ENCODE measurements around the gene ANGPT4. TPM values are rescaled to one million over a fixed set of nuclear protein-coding genes. Genes with fewer than 3 reads are reported as not detected.
"Not testable (repeated sequence)": the region's sequence is repeated elsewhere in the genome, so short reads cannot be mapped to it uniquely, and the experiment has no call there.

ANGPT4 gene
- total and polyA plus RNA-seq, 2 of the 8 experiments (the other 6 are each of a cell fraction or from before 2014, with no cell fraction given) = 0.07 to 0.33 TPM

- not testable (repeated sequence) for H2BK20ac ChIP-seq (ENCODE audit: low read length)
Measured at GRCh38 chr20:848731-849130, 67.4 kb downstream of the ANGPT4 start.

More at GRCh38 chr20:848731-849130, 67.4 kb downstream of the ANGPT4 start:
- WGBS, 2 experiments (ENCODE audit: extremely low coverage in 1 of 2, insufficient coverage in 1 of 2, insufficient read length in 1 of 2, insufficient replicate concordance in 2 of 2, low coverage in 1 of 2, low lambda C conversion rate in 2 of 2, missing lambda C conversion rate in 1 of 2) = 92% methylated on average over 8 of the region's 8 CpGs; no CpG with 5 or more reads in 1 of the 2 experiments
- H2BK12ac ChIP-seq (ENCODE audit: low read depth, low read length); H2AFZ ChIP-seq (ENCODE audit: low read length); H3K56ac ChIP-seq (replicated peaks; ENCODE audit: insufficient read length, low read depth, low read length); H3K4me3 ChIP-seq (ENCODE audit: extremely low read depth in 1 of 4, insufficient read depth in 2 of 4, low read depth in 3 of 4, low read length in 4 of 4); H3K23me2 ChIP-seq (ENCODE audit: low read depth, low read length); H2AK5ac ChIP-seq (ENCODE audit: low read depth, low read length); H3K4me2 ChIP-seq (ENCODE audit: insufficient read depth in 1 of 2, low read depth in 2 of 2, low read length in 2 of 2); H3K4ac ChIP-seq (replicated peaks; ENCODE audit: insufficient read length, low read depth, low read length); H3K27ac ChIP-seq (ENCODE audit: low read depth, low read length); H3K9ac ChIP-seq (replicated peaks in 1 of 4; ENCODE audit: extremely low read depth in 1 of 4, low read depth in 3 of 4, low read length in 3 of 4); H3K79me1 ChIP-seq (ENCODE audit: low read depth, low read length); H3K36me3 ChIP-seq (ENCODE audit: control insufficient read depth in 2 of 4, insufficient read depth in 4 of 4, low read length in 3 of 4); H2BK15ac ChIP-seq (ENCODE audit: low read length); H4K8ac ChIP-seq (ENCODE audit: extremely low read depth, insufficient read depth, low read length); H3K79me2 ChIP-seq (ENCODE audit: control insufficient read depth in 1 of 2, insufficient read depth in 2 of 2, low read length in 2 of 2); H2BK5ac ChIP-seq (ENCODE audit: low read depth, low read length); H3K9me3 ChIP-seq (ENCODE audit: insufficient read depth in 2 of 2, low read depth in 1 of 2, low read length in 1 of 2); POLR2A ChIA-PET (ENCODE audit: partially characterized antibody); H3K18ac ChIP-seq (ENCODE audit: extremely low read depth, low read length); H3K14ac ChIP-seq (ENCODE audit: insufficient read length); H3K23ac ChIP-seq (ENCODE audit: insufficient read length); FAIRE-seq; H4K91ac ChIP-seq (replicated peaks; ENCODE audit: insufficient read length, low read length); H4K5ac ChIP-seq (ENCODE audit: insufficient read length, low read depth, low read length); H2BK120ac ChIP-seq (replicated peaks; ENCODE audit: low read depth, low read length); DNase-seq (ENCODE audit: low read depth in 1 of 2, low spot score in 2 of 2): not testable (repeated sequence)
- CTCF ChIA-PET (ENCODE audit: partially characterized antibody) = interaction anchor here (0.7 to 2.9 kb wide), 5 partner anchors 10 to 192 kb away, joined by 3 to 9 read pairs (median 3); no protein-coding TSS in a partner anchor
- H3K27me3 ChIP-seq (replicated peaks in 1 of 4; ENCODE audit: control insufficient read depth in 3 of 4, extremely low read depth in 1 of 4, insufficient read depth in 3 of 4, low read length in 3 of 4) = peaks cover 2 to 18% (median 16%) of the 10 kb centered on the region in 4 experiments
- H4K20me1 ChIP-seq (replicated peaks in 1 of 2; ENCODE audit: control insufficient read depth in 1 of 2, insufficient read depth in 2 of 2, low read length in 2 of 2) = peaks cover 6 to 14% of the 10 kb centered on the region in 2 experiments
- peaks cover 0 to 23% (median 9%) of the 10 kb centered on the region in 4 experiments; a peak in 5 of 7 replicates for H3K4me1 ChIP-seq (replicated peaks in 1 of 4; ENCODE audit: control insufficient read depth in 3 of 4, insufficient read depth in 4 of 4, low read length in 3 of 4)
